ENCODE measurements around the gene SPINT3.

Gene SPINT3

GRCh38 chr20:45470937-45471336, 44.5 kb downstream of the SPINT3 start:
- Histone ChIP-seq H3K36me3 (ENCODE audit: control insufficient read depth, insufficient read depth, low read length) (no peaks in the 10 kb centered on the region), H3K4me3 (replicated peaks; ENCODE audit: low read depth, low read length) (no peak overlapping the region), H3K27me3 (replicated peaks; ENCODE audit: control insufficient read depth, insufficient read depth, low read length) (peaks cover 5% of the 10 kb centered on the region)
- no peak for TF ChIP-seq CTCF (IDR thresholded peaks at IDR 0.05; ENCODE audit: insufficient read depth, low read length, poor library complexity, severe bottlenecking)
- DNase-seq (ENCODE audit: extremely low read depth, insufficient read length) = no peak

- no peaks in the 10 kb centered on the region for H3K36me3 ChIP-seq (ENCODE audit: control insufficient read depth, insufficient read depth, low read length)
- no peak for TF ChIP-seq CTCF (IDR thresholded peaks at IDR 0.05; ENCODE audit: insufficient read depth, low read length, poor library complexity, severe bottlenecking)
- DNase-seq (ENCODE audit: extremely low read depth, insufficient read length) = peak; percentile 21
- H3K4me3 ChIP-seq (replicated peaks; ENCODE audit: low read depth, low read length) = no peak overlapping the region
- peaks cover 5% of the 10 kb centered on the region for H3K27me3 ChIP-seq (replicated peaks; ENCODE audit: control insufficient read depth, insufficient read depth, low read length)
Observed at GRCh38 chr20:45470262-45470931, 45.0 kb downstream of the SPINT3 start.

GRCh38 chr20:45469336-45470261, 45.8 kb downstream of the SPINT3 start, which contains the start of gene WFDC2:
Gene WFDC2, plus strand, starts transcription at chr20:45469753. Its CDS starts 29 bp downstream, at chr20:45469782.
- DNase-seq (ENCODE audit: extremely low read depth, insufficient read length) = no peak
- H3K4me3 ChIP-seq (replicated peaks; ENCODE audit: low read depth, low read length) = no peak within 1 kb of the TSS
- peaks cover 5% of the 10 kb centered on the region for H3K27me3 ChIP-seq (replicated peaks; ENCODE audit: control insufficient read depth, insufficient read depth, low read length)
- TF ChIP-seq CTCF (IDR thresholded peaks at IDR 0.05; ENCODE audit: insufficient read depth, low read length, poor library complexity, severe bottlenecking) = no peak
- H3K36me3 ChIP-seq (ENCODE audit: control insufficient read depth, insufficient read depth, low read length) = no peaks in the 10 kb centered on the region

- Histone ChIP-seq H3K36me3 (ENCODE audit: control insufficient read depth, insufficient read depth, low read length) (no peaks in the 10 kb centered on the region), H3K4me3 (replicated peaks; ENCODE audit: low read depth, low read length) (no peak overlapping the region), H3K27me3 (replicated peaks; ENCODE audit: control insufficient read depth, insufficient read depth, low read length) (peaks cover 8% of the 10 kb centered on the region)
- DNase-seq (ENCODE audit: extremely low read depth, insufficient read length) = no peak
- no peak for TF ChIP-seq CTCF (IDR thresholded peaks at IDR 0.05; ENCODE audit: insufficient read depth, low read length, poor library complexity, severe bottlenecking)
Observed at GRCh38 chr20:45467861-45468260, 47.6 kb downstream of the SPINT3 start.

- no peak for DNase-seq (ENCODE audit: extremely low read depth, insufficient read length)
- no peak for TF ChIP-seq CTCF (IDR thresholded peaks at IDR 0.05; ENCODE audit: insufficient read depth, low read length, poor library complexity, severe bottlenecking)
- Histone ChIP-seq H3K36me3 (ENCODE audit: control insufficient read depth, insufficient read depth, low read length) (no peaks in the 10 kb centered on the region), H3K27me3 (replicated peaks; ENCODE audit: control insufficient read depth, insufficient read depth, low read length) (peaks cover 8% of the 10 kb centered on the region), H3K4me3 (replicated peaks; ENCODE audit: low read depth, low read length) (no peak overlapping the region)
Observed at GRCh38 chr20:45467172-45467571, 48.2 kb downstream of the SPINT3 start.

Measured in GM06990 (cell line).